Skeletal muscle satellite cell (primary cell): ENCODE measurements around the gene CMTM5.

Experiments
- H3K27me3 ChIP-seq: 2 replicates; pipeline ENCODE4 v1.7.0; 2013; ENCODE audit warnings: low read length; ENCODE audit not compliant: control insufficient read depth, insufficient read depth
- H3K36me3 ChIP-seq: 2 replicates; pipeline ENCODE4 v1.7.0; 2013; ENCODE audit warnings: mild to moderate bottlenecking, control low read depth, low read length; ENCODE audit not compliant: insufficient read depth
- H3K4me1 ChIP-seq: 2 replicates; pipeline ENCODE4 v1.7.0; 2013; ENCODE audit warnings: low read length; ENCODE audit not compliant: control insufficient read depth, insufficient read depth
- H3K4me2 ChIP-seq: 2 replicates; pipeline ENCODE4 v1.7.0; 2013; ENCODE audit warnings: mild to moderate bottlenecking, low read length
- H3K4me3 ChIP-seq: 2 replicates; pipeline ENCODE4 v1.7.0; 2013; ENCODE audit warnings: low read length
- H3K9ac ChIP-seq: 2 replicates; pipeline ENCODE4 v1.7.0; 2013; ENCODE audit warnings: mild to moderate bottlenecking, low read depth, low read length, moderate library complexity
- H3K9me3 ChIP-seq: replicated peaks from 2 replicates; pipeline ENCODE4 v1.7.0; 2013; ENCODE audit warnings: mild to moderate bottlenecking, control low read depth, low read length

CMTM5 gene

GRCh38 chr14:23359167-23359626 lies 17.6 kb upstream of the CMTM5 start:
- no peak overlapping the region for H3K4me2 ChIP-seq
- H3K4me1 ChIP-seq: no peaks in the 10 kb centered on the region
- no peaks in the 10 kb centered on the region for H3K36me3 ChIP-seq
- H3K27me3 ChIP-seq: peaks cover 47% of the 10 kb centered on the region
- no peak overlapping the region for H3K9ac ChIP-seq
- H3K4me3 ChIP-seq: no peak overlapping the region
- H3K9me3 ChIP-seq: no peaks in the 10 kb centered on the region

GRCh38 chr14:23359722-23360447 lies 17.0 kb upstream of the CMTM5 start:
- Histone ChIP-seq H3K36me3 (no peaks in the 10 kb centered on the region), H3K4me3 (no peak overlapping the region), H3K27me3 (peaks cover 47% of the 10 kb centered on the region), H3K9me3 (no peaks in the 10 kb centered on the region), H3K4me2 (no peak overlapping the region), H3K9ac (no peak overlapping the region), H3K4me1 (no peaks in the 10 kb centered on the region)

- Histone ChIP-seq H3K36me3 (no peaks in the 10 kb centered on the region), H3K4me3 (no peak overlapping the region), H3K9me3 (no peaks in the 10 kb centered on the region), H3K4me2 (no peak overlapping the region), H3K27me3 (peaks cover 46% of the 10 kb centered on the region), H3K9ac (no peak overlapping the region), H3K4me1 (no peaks in the 10 kb centered on the region)
Observed at GRCh38 chr14:23360496-23360895, 16.4 kb upstream of the CMTM5 start.

- no peak overlapping the region for H3K9ac ChIP-seq
- no peak overlapping the region for H3K4me2 ChIP-seq
- no peak overlapping the region for H3K4me3 ChIP-seq
- no peaks in the 10 kb centered on the region for H3K9me3 ChIP-seq
- peaks cover 43% of the 10 kb centered on the region for H3K27me3 ChIP-seq
- no peaks in the 10 kb centered on the region for H3K36me3 ChIP-seq
- no peaks in the 10 kb centered on the region for H3K4me1 ChIP-seq
Observed at GRCh38 chr14:23361320-23361719, 15.5 kb upstream of the CMTM5 start.

GRCh38 chr14:23361763-23362162 lies 15.1 kb upstream of the CMTM5 start:
- Histone ChIP-seq H3K4me1 (no peaks in the 10 kb centered on the region), H3K9ac (no peak overlapping the region), H3K4me3 (no peak overlapping the region), H3K9me3 (no peaks in the 10 kb centered on the region), H3K27me3 (peaks cover 44% of the 10 kb centered on the region), H3K36me3 (no peaks in the 10 kb centered on the region), H3K4me2 (no peak overlapping the region)

- no peaks in the 10 kb centered on the region for H3K4me1 ChIP-seq
Observed at GRCh38 chr14:23362200-23362599, 14.6 kb upstream of the CMTM5 start.

GRCh38 chr14:23364164-23365035 lies 12.4 kb upstream of the CMTM5 start:
- peak overlapping the region; percentile 76 for H3K4me2 ChIP-seq
- H3K9ac ChIP-seq: peak overlapping the region; percentile 56
- H3K9me3 ChIP-seq: no peaks in the 10 kb centered on the region
- H3K4me3 ChIP-seq: peak overlapping the region; percentile 61
- no peaks in the 10 kb centered on the region for H3K36me3 ChIP-seq
- H3K27me3 ChIP-seq: peaks cover 68% of the 10 kb centered on the region
- H3K4me1 ChIP-seq: no peaks in the 10 kb centered on the region

More at GRCh38 chr14:23362200-23362599, 14.6 kb upstream of the CMTM5 start:
- H3K36me3 ChIP-seq: no peaks in the 10 kb centered on the region
- H3K9me3 ChIP-seq: no peaks in the 10 kb centered on the region
- no peak overlapping the region for H3K9ac ChIP-seq
- no peak overlapping the region for H3K4me2 ChIP-seq
- H3K4me3 ChIP-seq: no peak overlapping the region
- H3K27me3 ChIP-seq: peaks cover 48% of the 10 kb centered on the region

GRCh38 chr14:23365036-23365731 lies 11.7 kb upstream of the CMTM5 start, which contains the start of gene EFS:
Gene EFS (minus strand): TSS chr14:23365172. CDS start chr14:23365025, 147 bp downstream.
- Histone ChIP-seq H3K4me3 (peak within 1 kb of the TSS; percentile 61), H3K4me1 (no peaks in the 10 kb centered on the region), H3K9ac (peak within 1 kb of the TSS; percentile 56), H3K4me2 (peak within 1 kb of the TSS; percentile 76), H3K36me3 (no peaks in the 10 kb centered on the region), H3K27me3 (peaks cover 74% of the 10 kb centered on the region), H3K9me3 (no peaks in the 10 kb centered on the region)

- peak overlapping the region; percentile 61 for H3K4me3 ChIP-seq
- H3K9ac ChIP-seq: peak overlapping the region; percentile 56
- peaks cover 78% of the 10 kb centered on the region for H3K27me3 ChIP-seq
- no peaks in the 10 kb centered on the region for H3K9me3 ChIP-seq
- H3K4me1 ChIP-seq: no peaks in the 10 kb centered on the region
- H3K36me3 ChIP-seq: no peaks in the 10 kb centered on the region
- H3K4me2 ChIP-seq: peak overlapping the region; percentile 76
Observed at GRCh38 chr14:23365732-23366425, 11.0 kb upstream of the CMTM5 start.

- H3K36me3 ChIP-seq: no peaks in the 10 kb centered on the region
- no peak overlapping the region for H3K4me3 ChIP-seq
- no peaks in the 10 kb centered on the region for H3K4me1 ChIP-seq
- H3K9me3 ChIP-seq: no peaks in the 10 kb centered on the region
- H3K4me2 ChIP-seq: peak overlapping the region; percentile 20
- peaks cover 77% of the 10 kb centered on the region for H3K27me3 ChIP-seq
- H3K9ac ChIP-seq: no peak overlapping the region
Observed at GRCh38 chr14:23366426-23366921, 10.4 kb upstream of the CMTM5 start.
